ENCODE data around the gene HAS3. TPM values are rescaled to one million over a fixed set of nuclear protein-coding genes. Genes with fewer than 3 reads are reported as not detected.

Gene HAS3
- total RNA-seq, 3 donors from 2014 or later, result 0.96 to 10.5 (median 2.5) TPM

- Histone ChIP-seq H3K27me3 (no peaks in the 10 kb centered on the region), H3K36me3 (no peaks in the 10 kb centered on the region), H3K27ac (no peak overlapping the region), H3K9me3 (no peaks in the 10 kb centered on the region), H3K4me1 (peaks cover 0 to 9% of the 10 kb centered on the region in 2 donors), H3K4me3 (no peak overlapping the region)
- TF ChIP-seq, protein P1, sequence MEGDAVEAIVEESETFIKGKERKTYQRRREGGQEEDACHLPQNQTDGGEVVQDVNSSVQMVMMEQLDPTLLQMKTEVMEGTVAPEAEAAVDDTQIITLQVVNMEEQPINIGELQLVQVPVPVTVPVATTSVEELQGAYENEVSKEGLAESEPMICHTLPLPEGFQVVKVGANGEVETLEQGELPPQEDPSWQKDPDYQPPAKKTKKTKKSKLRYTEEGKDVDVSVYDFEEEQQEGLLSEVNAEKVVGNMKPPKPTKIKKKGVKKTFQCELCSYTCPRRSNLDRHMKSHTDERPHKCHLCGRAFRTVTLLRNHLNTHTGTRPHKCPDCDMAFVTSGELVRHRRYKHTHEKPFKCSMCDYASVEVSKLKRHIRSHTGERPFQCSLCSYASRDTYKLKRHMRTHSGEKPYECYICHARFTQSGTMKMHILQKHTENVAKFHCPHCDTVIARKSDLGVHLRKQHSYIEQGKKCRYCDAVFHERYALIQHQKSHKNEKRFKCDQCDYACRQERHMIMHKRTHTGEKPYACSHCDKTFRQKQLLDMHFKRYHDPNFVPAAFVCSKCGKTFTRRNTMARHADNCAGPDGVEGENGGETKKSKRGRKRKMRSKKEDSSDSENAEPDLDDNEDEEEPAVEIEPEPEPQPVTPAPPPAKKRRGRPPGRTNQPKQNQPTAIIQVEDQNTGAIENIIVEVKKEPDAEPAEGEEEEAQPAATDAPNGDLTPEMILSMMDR (IDR thresholded peaks at IDR 0.05), result no peak
- no peak for TF ChIP-seq POLR2A (IDR thresholded peaks at IDR 0.05)
- TF ChIP-seq POLR2AphosphoS5 (IDR thresholded peaks at IDR 0.05), result no peak
- no peak for DNase-seq (ENCODE audit: low spot score in 2 of 2)
- intact Hi-C loops (cut with DNase I; ENCODE audit: low total_unique reads), result no loop called here
Measured at GRCh38 chr16:69114346-69114975, 9.0 kb downstream of the HAS3 start.

GRCh38 chr16:69114976-69115355 lies 9.5 kb downstream of the HAS3 start:
- DNase-seq (ENCODE audit: low spot score in 2 of 2), result no peak
- Histone ChIP-seq H3K4me3 (no peak overlapping the region), H3K27ac (no peak overlapping the region), H3K9me3 (no peaks in the 10 kb centered on the region), H3K36me3 (no peaks in the 10 kb centered on the region), H3K27me3 (no peaks in the 10 kb centered on the region), H3K4me1 (peaks cover 0 to 9% of the 10 kb centered on the region in 2 donors)
- intact Hi-C loops (cut with DNase I; ENCODE audit: low total_unique reads), result no loop called here
- TF ChIP-seq POLR2A (IDR thresholded peaks at IDR 0.05) (no peak), POLR2AphosphoS5 (IDR thresholded peaks at IDR 0.05) (no peak)
- TF ChIP-seq, protein P1 (IDR thresholded peaks at IDR 0.05), result no peak

GRCh38 chr16:69115361-69115760 lies 9.9 kb downstream of the HAS3 start:
- no peaks in the 10 kb centered on the region for H3K9me3 ChIP-seq
- H3K4me3 ChIP-seq, result no peak overlapping the region
- H3K4me1 ChIP-seq, result peaks cover 0 to 9% of the 10 kb centered on the region in 2 donors
- TF ChIP-seq, protein P1 (IDR thresholded peaks at IDR 0.05), result no peak
- TF ChIP-seq POLR2AphosphoS5 (IDR thresholded peaks at IDR 0.05) (no peak), POLR2A (IDR thresholded peaks at IDR 0.05) (no peak)
- intact Hi-C loops (cut with DNase I; ENCODE audit: low total_unique reads), result no loop called here
- H3K36me3 ChIP-seq, result no peaks in the 10 kb centered on the region
- DNase-seq (ENCODE audit: low spot score in 2 of 2), result no peak
- no peak overlapping the region for H3K27ac ChIP-seq
- no peaks in the 10 kb centered on the region for H3K27me3 ChIP-seq

DNA sequence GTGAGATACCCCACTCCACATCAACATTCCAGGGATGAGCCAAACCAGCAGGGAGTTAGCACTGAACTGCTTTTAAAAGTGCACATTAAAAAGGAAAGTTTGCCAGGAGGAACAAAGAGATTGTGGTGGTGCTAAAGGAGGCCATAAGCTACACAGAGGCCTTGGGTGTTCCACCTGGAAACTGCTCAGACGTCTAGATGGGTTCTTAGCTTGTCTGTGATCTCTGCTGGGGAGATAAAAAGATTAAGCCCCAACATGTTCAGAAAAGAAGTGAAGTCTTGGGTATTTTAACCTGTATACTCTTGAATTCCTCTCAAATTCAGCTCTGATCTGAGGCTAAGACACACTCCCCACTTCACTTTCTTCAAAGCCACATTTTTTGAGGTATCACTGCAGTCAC lies 10.4 kb downstream of the HAS3 start:
- no peak overlapping the region for H3K4me3 ChIP-seq
- intact Hi-C loops (cut with DNase I; ENCODE audit: low total_unique reads), result no loop called here
- no peaks in the 10 kb centered on the region for H3K9me3 ChIP-seq
- TF ChIP-seq POLR2AphosphoS5 (IDR thresholded peaks at IDR 0.05) (no peak), POLR2A (IDR thresholded peaks at IDR 0.05) (no peak)
- TF ChIP-seq, protein P1 (IDR thresholded peaks at IDR 0.05), result no peak
- H3K27ac ChIP-seq, result no peak overlapping the region
- H3K36me3 ChIP-seq, result no peaks in the 10 kb centered on the region
- DNase-seq (ENCODE audit: low spot score in 2 of 2), result no peak
- peaks cover 0 to 9% of the 10 kb centered on the region in 2 donors for H3K4me1 ChIP-seq
- no peaks in the 10 kb centered on the region for H3K27me3 ChIP-seq

DNA sequence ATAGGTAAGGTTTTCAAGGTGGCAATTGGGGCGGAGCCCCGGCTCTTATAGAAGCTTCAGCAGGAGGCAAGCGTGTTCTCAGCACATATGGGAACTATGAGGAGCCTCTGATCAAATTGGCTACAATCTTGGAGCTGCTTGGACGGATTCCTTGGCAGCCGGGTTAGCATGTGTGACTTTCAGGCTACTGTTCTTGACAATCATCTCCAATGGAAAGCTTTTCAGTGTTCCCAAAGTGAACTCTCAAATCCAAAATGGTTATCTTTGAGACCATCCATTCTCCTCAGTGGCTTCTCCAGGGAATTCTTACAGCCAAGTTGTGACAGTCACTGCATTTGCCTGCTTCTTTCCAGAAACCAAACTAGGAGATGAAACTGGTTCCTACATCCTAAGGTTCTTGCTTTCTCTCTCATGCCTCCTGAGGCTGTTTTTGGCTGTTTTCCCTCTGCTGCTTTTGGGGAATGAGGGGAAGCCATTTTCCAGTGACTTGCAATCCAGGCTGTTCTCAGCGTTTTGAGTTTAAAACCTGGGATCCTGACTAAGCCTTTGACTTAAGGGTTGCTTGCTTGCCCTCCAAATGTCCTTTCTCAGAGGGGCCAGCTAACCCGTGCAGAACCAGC lies 10.9 kb downstream of the HAS3 start:
- TF ChIP-seq POLR2A (IDR thresholded peaks at IDR 0.05) (no peak), POLR2AphosphoS5 (IDR thresholded peaks at IDR 0.05) (no peak)
- TF ChIP-seq, protein P1 (IDR thresholded peaks at IDR 0.05), result no peak
- H3K4me3 ChIP-seq, result no peak overlapping the region
- H3K9me3 ChIP-seq, result no peaks in the 10 kb centered on the region
- no peaks in the 10 kb centered on the region for H3K27me3 ChIP-seq
- intact Hi-C loops (cut with DNase I; ENCODE audit: low total_unique reads), result no loop called here
- H3K4me1 ChIP-seq, result peaks cover 0 to 9% of the 10 kb centered on the region in 2 donors
- no peak for DNase-seq (ENCODE audit: low spot score in 2 of 2)
- no peak overlapping the region for H3K27ac ChIP-seq
- no peaks in the 10 kb centered on the region for H3K36me3 ChIP-seq
